ENCODE data around the gene HERC4.
"Not testable (repeated sequence)": the region's sequence is repeated elsewhere in the genome, so short reads cannot be mapped to it uniquely, and the experiment has no call there.

Gene HERC4

GRCh38 chr10:68090586-68090985, 15.5 kb upstream of the HERC4 start:
- DNase-seq (ENCODE audit: low spot score): no peak

GRCh38 chr10:68088740-68089139, 13.7 kb upstream of the HERC4 start:
- no peak for DNase-seq (ENCODE audit: low spot score)

GRCh38 chr10:68087685-68088401, 12.8 kb upstream of the HERC4 start:
- DNase-seq (ENCODE audit: low spot score): no peak

GRCh38 chr10:68086910-68087684, 12.0 kb upstream of the HERC4 start:
- DNase-seq (ENCODE audit: low spot score): no peak

GRCh38 chr10:68086011-68086410, 10.9 kb upstream of the HERC4 start:
- no peak for DNase-seq (ENCODE audit: low spot score)

GRCh38 chr10:68084469-68084868, 9.4 kb upstream of the HERC4 start:
- DNase-seq (ENCODE audit: low spot score): no peak

- DNase-seq (ENCODE audit: low spot score): no peak
Measured at GRCh38 chr10:68083953-68084352, 8.9 kb upstream of the HERC4 start.

- DNase-seq (ENCODE audit: low spot score): no peak
Measured at GRCh38 chr10:68082872-68083271, 7.8 kb upstream of the HERC4 start.

GRCh38 chr10:68081916-68082315, 6.8 kb upstream of the HERC4 start:
- DNase-seq (ENCODE audit: low spot score): no peak

GRCh38 chr10:68080853-68081431, 5.9 kb upstream of the HERC4 start:
- DNase-seq (ENCODE audit: low spot score): no peak

- DNase-seq (ENCODE audit: low spot score): no peak
Measured at GRCh38 chr10:68079434-68079833, 4.4 kb upstream of the HERC4 start.

- no peak for DNase-seq (ENCODE audit: low spot score)
Measured at GRCh38 chr10:68077026-68077425, 1.9 kb upstream of the HERC4 start.

- not testable (repeated sequence) for DNase-seq (ENCODE audit: low spot score)
Measured at GRCh38 chr10:68076081-68076480, 998 bp upstream of the HERC4 start.

GRCh38 chr10:68075550-68076004, 494 bp upstream of the HERC4 start:
- no peak for DNase-seq (ENCODE audit: low spot score)

GRCh38 chr10:68074031-68074774, 880 bp downstream of the HERC4 start:
- DNase-seq (ENCODE audit: low spot score): no peak

GRCh38 chr10:68073631-68074030, 1.5 kb downstream of the HERC4 start:
- DNase-seq (ENCODE audit: low spot score): no peak

GRCh38 chr10:68067508-68067907, 7.6 kb downstream of the HERC4 start:
- DNase-seq (ENCODE audit: low spot score): no peak

GRCh38 chr10:68067029-68067428, 8.1 kb downstream of the HERC4 start:
- no peak for DNase-seq (ENCODE audit: low spot score)

- DNase-seq (ENCODE audit: low spot score): no peak
Measured at GRCh38 chr10:68053553-68053952, 21.5 kb downstream of the HERC4 start.

- DNase-seq (ENCODE audit: low spot score): no peak
Measured at GRCh38 chr10:68052463-68052862, 22.6 kb downstream of the HERC4 start.

- DNase-seq (ENCODE audit: low spot score): no peak
Measured at GRCh38 chr10:68049289-68050078, 25.6 kb downstream of the HERC4 start.

Data from ecto neural progenitor cell (in vitro differentiated cells).